Mucosa of rectum (tissue), 2 donors: ENCODE measurements around the gene AHRR.

Experiments used
- H3K27ac ChIP-seq, 2 donors: one replicate each; pipeline ENCODE4 v1.7.0; 2013; ENCODE audit warnings: inconsistent platforms in 2 of 2, low read depth in 2 of 2, low read length in 2 of 2
- H3K27me3 ChIP-seq, 2 donors: one replicate each; pipeline ENCODE4 v1.7.0; 2013; ENCODE audit warnings: low read length in 2 of 2; ENCODE audit not compliant: control insufficient read depth in 2 of 2, insufficient read depth in 2 of 2
- H3K36me3 ChIP-seq, 2 donors: one replicate each; pipeline ENCODE4 v1.7.0; 2013; ENCODE audit warnings: low read length in 2 of 2; ENCODE audit not compliant: control insufficient read depth in 2 of 2, insufficient read depth in 2 of 2
- H3K4me1 ChIP-seq, 2 donors: one replicate each; pipeline ENCODE4 v1.7.0; 2013; ENCODE audit warnings: low read length in 2 of 2, mild to moderate bottlenecking in 1 of 2; ENCODE audit not compliant: control insufficient read depth in 2 of 2, insufficient read depth in 2 of 2
- H3K4me3 ChIP-seq, 2 donors: one replicate each; pipeline ENCODE4 v1.7.0; 2013; ENCODE audit warnings: low read length in 2 of 2
- H3K9ac ChIP-seq, 2 donors: one replicate each; pipeline ENCODE4 v1.7.0; 2013; ENCODE audit warnings: low read length in 2 of 2, low read depth in 1 of 2, mild to moderate bottlenecking in 1 of 2
- H3K9me3 ChIP-seq, 2 donors: one replicate each; pipeline ENCODE4 v1.7.0; 2013; ENCODE audit warnings: low read length in 2 of 2; ENCODE audit not compliant: control insufficient read depth in 2 of 2
- donor health status: healthy.
- donor health status: Normal muscosa, but diverticular disease.

AHRR gene

GRCh38 chr5:434443-435146 is 113.1 kb downstream of the AHRR start:
- peaks cover 0 to 3% of the 10 kb centered on the region in 2 donors for H3K27me3 ChIP-seq
- no peaks in the 10 kb centered on the region for H3K36me3 ChIP-seq
- H3K4me3 ChIP-seq = no peak overlapping the region
- H3K4me1 ChIP-seq = peaks cover 2 to 19% of the 10 kb centered on the region in 2 donors
- no peak overlapping the region for H3K27ac ChIP-seq
- no peak overlapping the region for H3K9ac ChIP-seq
- H3K9me3 ChIP-seq = no peaks in the 10 kb centered on the region

DNA sequence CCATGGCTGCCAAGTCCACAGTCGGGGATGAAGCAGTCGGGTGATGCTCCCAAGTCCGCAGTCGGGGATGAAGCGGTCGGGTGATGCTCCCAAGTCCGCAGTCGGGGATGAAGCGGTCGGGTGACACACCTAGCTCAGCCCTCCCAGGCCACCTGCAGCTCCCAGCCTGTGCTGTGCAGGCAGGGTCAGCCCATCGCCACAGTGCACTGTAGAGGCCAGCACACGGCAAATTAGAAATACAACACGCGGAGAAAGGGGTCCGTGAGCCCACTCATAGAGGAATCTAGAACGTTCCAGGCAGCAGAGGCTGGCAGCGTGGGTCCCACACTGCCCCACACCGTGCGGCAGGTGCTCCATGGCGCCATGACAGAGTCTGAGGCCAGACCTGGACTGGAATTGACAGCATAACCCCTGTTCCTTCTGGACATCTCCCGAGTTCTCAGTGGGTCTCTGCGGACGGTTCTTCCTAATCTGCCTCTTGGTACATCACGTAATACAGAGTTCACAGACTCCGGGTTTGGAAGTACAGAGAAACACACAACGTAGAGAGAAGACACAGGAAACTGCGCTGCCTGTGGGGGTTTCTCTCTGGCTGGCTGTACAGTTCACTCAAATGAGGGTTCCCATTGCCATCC is 113.8 kb downstream of the AHRR start:
- no peak overlapping the region for H3K4me3 ChIP-seq
- no peak overlapping the region for H3K9ac ChIP-seq
- peaks cover 2 to 12% of the 10 kb centered on the region in 2 donors for H3K4me1 ChIP-seq
- H3K27ac ChIP-seq = no peak overlapping the region
- no peaks in the 10 kb centered on the region for H3K9me3 ChIP-seq
- H3K36me3 ChIP-seq = no peaks in the 10 kb centered on the region
- H3K27me3 ChIP-seq = peaks cover 0 to 3% of the 10 kb centered on the region in 2 donors

GRCh38 chr5:435961-436640 is 114.6 kb downstream of the AHRR start:
- H3K36me3 ChIP-seq = no peaks in the 10 kb centered on the region
- no peak overlapping the region for H3K27ac ChIP-seq
- no peak overlapping the region for H3K9ac ChIP-seq
- H3K4me1 ChIP-seq = peaks cover 0 to 5% of the 10 kb centered on the region in 2 donors
- no peaks in the 10 kb centered on the region for H3K9me3 ChIP-seq
- H3K27me3 ChIP-seq = peaks cover 0 to 3% of the 10 kb centered on the region in 2 donors
- H3K4me3 ChIP-seq = no peak overlapping the region

DNA sequence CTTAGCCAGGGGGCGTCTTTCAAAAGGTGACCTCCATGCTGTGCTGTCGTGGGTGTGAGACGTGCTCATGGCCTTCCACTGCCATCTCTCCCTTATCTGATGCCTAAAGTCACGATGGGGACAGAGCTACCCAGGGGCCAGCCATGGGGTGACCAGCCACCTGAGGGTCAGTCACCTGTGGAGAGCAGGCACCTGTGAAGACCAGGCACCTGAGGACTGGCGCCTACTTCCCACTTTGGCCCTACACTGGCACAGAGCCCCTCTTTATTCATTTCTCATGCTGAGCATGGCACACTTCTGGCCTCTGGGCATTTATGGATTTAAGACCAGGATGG is 115.1 kb downstream of the AHRR start:
- H3K36me3 ChIP-seq = no peaks in the 10 kb centered on the region

DNA sequence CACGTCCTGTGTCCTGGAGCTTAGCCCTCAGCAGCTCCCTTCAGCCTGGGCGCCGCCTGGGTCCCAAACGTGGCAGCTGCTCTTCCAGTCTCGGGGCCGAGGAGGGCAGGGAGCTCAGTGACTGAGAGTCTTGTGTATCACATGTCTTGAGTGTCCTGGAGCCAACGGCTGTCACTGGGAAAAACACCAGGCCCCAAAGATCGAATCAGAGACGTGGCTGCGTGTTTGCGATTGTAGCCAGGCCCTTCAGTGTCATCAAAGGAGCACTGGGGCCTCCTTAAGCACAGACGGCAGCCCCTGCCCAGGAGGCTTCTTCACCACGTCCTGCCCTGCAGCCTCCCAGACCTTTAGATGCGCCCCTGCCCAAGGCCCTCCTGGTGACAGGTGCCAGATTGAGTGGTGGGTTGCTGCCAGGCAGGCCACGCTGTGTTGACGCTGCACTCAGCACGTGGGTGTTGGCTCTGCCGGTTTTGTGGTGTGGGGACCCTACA is 115.8 kb downstream of the AHRR start:
- no peak overlapping the region for H3K9ac ChIP-seq
- H3K4me3 ChIP-seq = no peak overlapping the region
- no peaks in the 10 kb centered on the region for H3K36me3 ChIP-seq
- H3K27ac ChIP-seq = no peak overlapping the region
- H3K4me1 ChIP-seq = peaks cover 0 to 4% of the 10 kb centered on the region in 2 donors
- no peaks in the 10 kb centered on the region for H3K9me3 ChIP-seq
- H3K27me3 ChIP-seq = peaks cover 0 to 3% of the 10 kb centered on the region in 2 donors

More for the DNA sequence above, 115.1 kb downstream of the AHRR start:
- Histone ChIP-seq H3K27ac (no peak overlapping the region), H3K9me3 (no peaks in the 10 kb centered on the region), H3K27me3 (peaks cover 0 to 3% of the 10 kb centered on the region in 2 donors), H3K4me1 (peaks cover 0 to under 1% of the 10 kb centered on the region in 2 donors), H3K9ac (no peak overlapping the region), H3K4me3 (no peak overlapping the region)

- Histone ChIP-seq H3K9ac (no peak overlapping the region), H3K4me3 (no peak overlapping the region), H3K27me3 (peaks cover 0 to 3% of the 10 kb centered on the region in 2 donors), H3K4me1 (peaks cover 2 to 10% of the 10 kb centered on the region in 2 donors), H3K9me3 (no peaks in the 10 kb centered on the region), H3K27ac (no peak overlapping the region), H3K36me3 (no peaks in the 10 kb centered on the region)
Observed at GRCh38 chr5:438481-438981, 117.0 kb downstream of the AHRR start.

DNA sequence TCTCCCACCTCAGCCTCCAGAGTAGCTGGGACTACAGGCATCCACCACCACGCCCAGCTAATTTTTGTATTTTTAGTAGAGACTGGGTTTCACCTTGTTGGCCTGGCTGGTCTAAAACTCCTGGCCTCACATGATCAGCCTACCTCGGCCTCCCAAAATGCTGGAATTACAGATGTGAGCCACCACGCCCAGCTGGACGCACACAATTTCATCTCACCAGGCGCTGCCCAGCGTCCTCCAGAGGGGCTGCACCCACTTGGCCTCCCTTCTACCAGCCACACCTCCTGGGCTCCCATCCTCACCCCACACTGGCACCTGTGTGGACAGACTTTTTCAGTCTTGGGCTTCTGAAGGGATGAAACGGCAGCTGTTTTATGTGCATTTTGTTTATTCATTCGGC is 117.7 kb downstream of the AHRR start:
- Histone ChIP-seq H3K27me3 (peaks cover 0 to 3% of the 10 kb centered on the region in 2 donors), H3K36me3 (no peaks in the 10 kb centered on the region), H3K9me3 (no peaks in the 10 kb centered on the region), H3K27ac (no peak overlapping the region), H3K9ac (no peak overlapping the region), H3K4me3 (no peak overlapping the region), H3K4me1 (peaks cover 8 to 16% of the 10 kb centered on the region in 2 donors)

GRCh38 chr5:439636-440035 is 118.1 kb downstream of the AHRR start:
- H3K4me3 ChIP-seq = no peak overlapping the region
- peaks cover 9 to 16% of the 10 kb centered on the region in 2 donors for H3K4me1 ChIP-seq
- H3K27me3 ChIP-seq = peaks cover 0 to 3% of the 10 kb centered on the region in 2 donors
- no peaks in the 10 kb centered on the region for H3K36me3 ChIP-seq
- H3K9me3 ChIP-seq = no peaks in the 10 kb centered on the region
- H3K27ac ChIP-seq = no peak overlapping the region
- H3K9ac ChIP-seq = no peak overlapping the region

- no peak overlapping the region for H3K9ac ChIP-seq
- H3K9me3 ChIP-seq = no peaks in the 10 kb centered on the region
- peaks cover 9 to 16% of the 10 kb centered on the region in 2 donors for H3K4me1 ChIP-seq
- H3K4me3 ChIP-seq = no peak overlapping the region
- peaks cover 0 to 3% of the 10 kb centered on the region in 2 donors for H3K27me3 ChIP-seq
- no peaks in the 10 kb centered on the region for H3K36me3 ChIP-seq
- H3K27ac ChIP-seq = no peak overlapping the region
Observed at GRCh38 chr5:440401-441201, 119.1 kb downstream of the AHRR start.
